ENCODE measurements around the gene GBE1. TPM values are rescaled to one million over a fixed set of nuclear protein-coding genes. Genes with fewer than 3 reads are reported as not detected.

Gene GBE1
- total RNA-seq, 1 donor from 2014 or later, result 32.5 TPM

GRCh38 chr3:81620849-81621248 lies 140.6 kb downstream of the GBE1 start:
- no peaks in the 10 kb centered on the region for H3K4me1 Mint-ChIP-seq
- intact Hi-C loops (cut with micrococcal nuclease), result no loop called here

GRCh38 chr3:81612768-81613167 lies 148.7 kb downstream of the GBE1 start:
- intact Hi-C loops (cut with micrococcal nuclease), result no loop called here
- ATAC-seq (ENCODE audit: low read depth) (no peak), DNase-seq (no peak)
- Mint-ChIP-seq H3K9me3 (no peaks in the 10 kb centered on the region), H3K4me3 (no peak overlapping the region), H3K27ac (no peak overlapping the region), H3K27me3 (no peaks in the 10 kb centered on the region), H3K4me1 (no peaks in the 10 kb centered on the region), H3K36me3 (ENCODE audit: low read depth) (peaks cover 8% of the 10 kb centered on the region)
- ChIA-PET POLR2A (no interaction called here), CTCF (no interaction called here)
- no peak for TF ChIP-seq CTCF (IDR thresholded peaks at IDR 0.05)

More at GRCh38 chr3:81620849-81621248, 140.6 kb downstream of the GBE1 start:
- Mint-ChIP-seq H3K27me3 (no peaks in the 10 kb centered on the region), H3K9me3 (no peaks in the 10 kb centered on the region), H3K36me3 (ENCODE audit: low read depth) (no peaks in the 10 kb centered on the region), H3K4me3 (no peak overlapping the region), H3K27ac (no peak overlapping the region)
- no peak for TF ChIP-seq CTCF (IDR thresholded peaks at IDR 0.05)
- ATAC-seq (ENCODE audit: low read depth), result no peak
- no peak for DNase-seq
- CTCF ChIA-PET, result no interaction called here
- POLR2A ChIA-PET, result no interaction called here

GRCh38 chr3:81602781-81603180 lies 158.7 kb downstream of the GBE1 start:
- no peak for ATAC-seq (ENCODE audit: low read depth)
- H3K9me3 Mint-ChIP-seq, result no peaks in the 10 kb centered on the region
- POLR2A ChIA-PET, result no interaction called here
- H3K27ac Mint-ChIP-seq, result no peak overlapping the region
- no peaks in the 10 kb centered on the region for H3K27me3 Mint-ChIP-seq
- intact Hi-C loops (cut with micrococcal nuclease), result no loop called here
- no peak for TF ChIP-seq CTCF (IDR thresholded peaks at IDR 0.05)
- CTCF ChIA-PET, result no interaction called here
- H3K4me3 Mint-ChIP-seq, result no peak overlapping the region
- DNase-seq, result no peak
- no peaks in the 10 kb centered on the region for H3K36me3 Mint-ChIP-seq (ENCODE audit: low read depth)
- no peaks in the 10 kb centered on the region for H3K4me1 Mint-ChIP-seq

GRCh38 chr3:81601707-81602305 lies 159.6 kb downstream of the GBE1 start:
- Mint-ChIP-seq H3K27me3 (no peaks in the 10 kb centered on the region), H3K27ac (no peak overlapping the region), H3K4me3 (no peak overlapping the region), H3K36me3 (ENCODE audit: low read depth) (no peaks in the 10 kb centered on the region), H3K4me1 (no peaks in the 10 kb centered on the region), H3K9me3 (no peaks in the 10 kb centered on the region)
- ATAC-seq (ENCODE audit: low read depth) (no peak), DNase-seq (no peak)
- POLR2A ChIA-PET, result no interaction called here
- CTCF ChIA-PET, result no interaction called here
- no peak for TF ChIP-seq CTCF (IDR thresholded peaks at IDR 0.05)
- intact Hi-C loops (cut with micrococcal nuclease), result no loop called here

GRCh38 chr3:81592101-81592500 lies 169.3 kb downstream of the GBE1 start:
- no peak for TF ChIP-seq CTCF (IDR thresholded peaks at IDR 0.05)
- POLR2A ChIA-PET, result no interaction called here
- ATAC-seq (ENCODE audit: low read depth), result no peak
- Mint-ChIP-seq H3K4me1 (no peaks in the 10 kb centered on the region), H3K27ac (no peak overlapping the region), H3K4me3 (no peak overlapping the region), H3K36me3 (ENCODE audit: low read depth) (peaks cover 20% of the 10 kb centered on the region), H3K9me3 (no peaks in the 10 kb centered on the region), H3K27me3 (no peaks in the 10 kb centered on the region)
- intact Hi-C loops (cut with micrococcal nuclease), result no loop called here
- CTCF ChIA-PET, result no interaction called here
- DNase-seq, result no peak

Measured in activated B cell treated with CpG ODN at 0.5 μM for 24 hours (primary cell).